IPS-20b (cell line): ENCODE results near the gene RAD51D.

Source experiments
- H3K27ac ChIP-seq: one replicate; pipeline ENCODE4 v1.5.1; 2013; ENCODE audit warnings: low read length
- H3K27me3 ChIP-seq: 2 replicates; pipeline ENCODE4 v1.6.1; 2013; ENCODE audit warnings: mild to moderate bottlenecking, low read length, inconsistent platforms; ENCODE audit not compliant: insufficient read depth
- H3K36me3 ChIP-seq: 2 replicates; pipeline ENCODE4 v1.6.1; 2013; ENCODE audit warnings: low read depth, mild to moderate bottlenecking, inconsistent platforms, low read length, moderate library complexity; ENCODE audit not compliant: insufficient read depth
- H3K4me1 ChIP-seq: 2 replicates; pipeline ENCODE4 v1.6.1; 2013; ENCODE audit warnings: mild to moderate bottlenecking, control low read depth, inconsistent platforms, low read length, moderate library complexity; ENCODE audit not compliant: insufficient read depth
- H3K4me3 ChIP-seq: 2 replicates; pipeline ENCODE4 v1.5.1; 2013; ENCODE audit warnings: mild to moderate bottlenecking, low read length, inconsistent platforms
- H3K9ac ChIP-seq: 2 replicates; pipeline ENCODE4 v1.6.1; 2013; ENCODE audit warnings: low read depth, mild to moderate bottlenecking, inconsistent platforms, low read length, moderate library complexity
- H3K9me3 ChIP-seq: 2 replicates; pipeline ENCODE4 v1.6.1; 2013; ENCODE audit warnings: mild to moderate bottlenecking, low read depth, low read length, inconsistent platforms; ENCODE audit not compliant: insufficient read depth

The RAD51D gene

DNA sequence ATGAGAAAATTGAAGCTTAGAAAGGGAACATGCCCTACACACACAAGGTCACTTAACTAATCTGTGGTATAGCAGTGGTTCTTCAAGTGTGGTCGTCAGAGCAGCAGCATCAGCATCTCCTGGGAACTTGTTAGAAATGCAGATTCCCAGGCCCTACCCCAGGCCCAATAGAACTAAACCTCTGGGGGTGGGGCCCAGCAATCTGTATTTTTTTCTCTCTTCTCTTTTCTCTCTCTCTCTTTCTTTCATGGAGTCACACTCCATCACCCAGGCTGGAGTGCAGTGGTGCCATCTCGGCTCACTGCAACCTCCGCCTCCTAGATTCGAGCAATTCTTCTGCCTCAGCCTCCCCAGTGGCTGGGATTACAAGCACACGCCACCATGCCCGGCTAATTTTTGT is 18.6 kb upstream of the RAD51D start:
- Histone ChIP-seq H3K27me3 (no peaks in the 10 kb centered on the region), H3K36me3 (peaks cover 68% of the 10 kb centered on the region), H3K27ac (no peak overlapping the region), H3K9me3 (no peaks in the 10 kb centered on the region), H3K4me3 (no peak overlapping the region), H3K9ac (no peak overlapping the region), H3K4me1 (peaks cover 2% of the 10 kb centered on the region; the same call in 1 of the 2 replicates)

DNA sequence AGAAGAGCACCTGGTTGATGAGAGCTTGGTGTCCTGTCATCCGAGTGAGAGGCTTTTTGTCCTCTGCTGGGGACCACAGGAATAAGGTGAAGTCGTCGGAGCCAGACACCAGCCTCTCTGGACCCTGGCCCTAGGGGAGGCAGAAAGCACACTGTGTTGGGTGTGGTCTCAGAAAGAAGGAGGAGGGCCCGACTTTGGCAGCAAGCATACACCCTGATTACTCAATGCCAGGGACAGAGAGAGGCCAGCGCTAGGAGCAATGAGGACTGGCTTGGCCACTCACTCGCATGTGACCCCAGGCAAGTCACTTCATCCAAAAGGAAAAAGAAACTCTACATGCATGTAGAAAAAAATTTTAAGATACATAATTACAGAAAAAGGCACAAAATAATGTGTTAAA is 15.7 kb upstream of the RAD51D start:
- no peak overlapping the region for H3K9ac ChIP-seq
- no peaks in the 10 kb centered on the region for H3K9me3 ChIP-seq
- H3K36me3 ChIP-seq = peaks cover 95% of the 10 kb centered on the region
- no peaks in the 10 kb centered on the region for H3K27me3 ChIP-seq
- no peak overlapping the region for H3K4me3 ChIP-seq
- no peak overlapping the region for H3K27ac ChIP-seq
- H3K4me1 ChIP-seq = no peaks in the 10 kb centered on the region

DNA sequence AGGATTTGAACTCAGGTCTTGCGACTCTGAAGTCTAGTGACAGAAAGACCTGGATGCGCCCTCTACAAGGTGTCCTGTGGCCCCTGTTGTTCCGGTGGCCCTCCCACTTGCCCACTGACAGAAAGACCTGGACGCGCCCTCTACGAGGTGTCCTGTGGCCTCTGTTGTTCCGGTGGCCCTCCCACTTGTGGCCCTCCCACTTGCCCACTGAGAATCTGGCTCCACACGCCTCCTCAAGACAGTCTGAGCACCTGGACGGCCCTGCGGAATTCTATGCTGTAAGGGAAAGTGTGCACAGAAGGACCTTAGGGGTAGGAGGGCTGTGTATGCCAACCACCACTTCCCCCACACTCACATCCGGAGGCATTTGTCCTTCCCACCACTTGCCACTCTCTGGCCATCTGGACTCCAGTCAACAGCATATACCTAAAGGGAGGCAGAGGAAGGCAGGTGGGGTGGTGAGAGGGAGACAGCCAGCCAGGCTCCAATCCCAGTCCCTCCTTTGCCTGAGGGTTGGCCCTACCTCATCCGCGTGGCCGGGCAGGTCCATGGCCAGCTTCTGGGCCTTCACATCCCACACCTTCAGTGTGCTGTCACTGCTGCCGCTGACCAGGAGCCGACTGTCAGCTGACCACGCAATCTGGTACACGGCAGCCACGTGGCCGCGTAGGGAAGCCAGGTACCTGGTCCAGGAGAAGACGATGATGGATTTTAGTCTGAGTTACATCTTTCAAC is 13.3 kb upstream of the RAD51D start:
- H3K9me3 ChIP-seq = no peaks in the 10 kb centered on the region
- no peaks in the 10 kb centered on the region for H3K27me3 ChIP-seq
- H3K36me3 ChIP-seq = peaks cover 74% of the 10 kb centered on the region
- H3K9ac ChIP-seq = no peak overlapping the region
- H3K27ac ChIP-seq = no peak overlapping the region
- H3K4me3 ChIP-seq = no peak overlapping the region
- H3K4me1 ChIP-seq = no peaks in the 10 kb centered on the region

DNA sequence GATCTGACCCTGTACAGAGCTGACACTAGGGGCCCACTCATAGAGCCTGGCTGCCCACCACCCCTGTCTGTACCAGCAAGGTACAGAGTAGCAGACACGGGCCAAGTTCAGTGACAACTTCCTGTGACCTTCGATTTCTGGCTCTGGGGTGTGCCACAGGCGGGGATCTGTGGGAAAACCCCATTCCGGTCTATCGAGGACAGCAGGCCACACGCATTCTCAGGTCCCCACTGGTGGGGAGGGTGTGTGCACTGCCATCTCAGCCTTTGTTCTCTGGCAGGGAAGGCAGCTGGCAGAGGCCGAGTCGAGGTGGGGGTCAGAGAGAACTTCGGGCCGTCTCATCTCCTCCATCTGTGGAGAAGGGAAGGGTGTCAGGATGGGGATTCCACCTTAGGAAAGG is 12.4 kb upstream of the RAD51D start:
- Histone ChIP-seq H3K9me3 (no peaks in the 10 kb centered on the region), H3K4me3 (no peak overlapping the region), H3K36me3 (peaks cover 66% of the 10 kb centered on the region), H3K9ac (no peak overlapping the region), H3K27ac (no peak overlapping the region), H3K27me3 (no peaks in the 10 kb centered on the region), H3K4me1 (no peaks in the 10 kb centered on the region)

DNA sequence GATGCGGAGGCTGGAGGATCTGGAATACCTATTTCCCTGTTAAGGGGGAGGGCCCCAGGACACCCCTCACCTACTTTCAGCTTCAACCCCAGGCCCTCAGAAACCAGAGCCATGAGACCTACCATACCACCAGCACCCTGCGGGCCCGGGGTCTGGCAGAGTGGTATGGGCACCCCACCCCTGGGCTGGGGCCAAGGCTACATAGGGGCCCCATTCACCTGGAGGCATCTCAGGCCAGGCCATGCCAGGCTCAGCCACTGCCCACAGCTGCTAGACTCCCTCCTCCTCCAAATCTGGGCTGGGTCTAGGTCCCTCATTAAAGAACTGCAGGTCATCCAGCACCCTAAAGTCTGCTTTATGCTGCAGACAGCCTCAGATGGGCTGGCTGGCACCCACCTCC is 10.7 kb upstream of the RAD51D start:
- no peak overlapping the region for H3K27ac ChIP-seq
- no peak overlapping the region for H3K9ac ChIP-seq

DNA sequence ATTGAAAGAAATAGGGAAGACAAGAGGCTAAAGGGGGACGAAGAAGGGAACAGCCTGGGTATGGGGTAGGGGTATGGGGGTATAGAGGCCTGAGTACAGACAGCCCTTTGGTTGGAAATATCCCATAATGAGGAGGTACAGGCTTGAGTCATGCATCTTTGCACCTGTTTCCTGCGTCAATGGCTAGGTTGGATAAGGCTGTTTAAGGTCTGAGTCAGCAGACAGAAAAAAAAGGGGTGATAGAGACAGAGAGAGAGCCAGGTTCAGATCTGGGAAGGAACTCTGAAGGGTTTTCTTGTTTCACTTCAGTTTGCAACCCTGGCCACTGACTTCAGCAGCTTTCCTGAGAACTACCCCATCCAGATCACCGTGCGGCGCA is 10.3 kb upstream of the RAD51D start:
- no peak overlapping the region for H3K4me3 ChIP-seq
- no peak overlapping the region for H3K9ac ChIP-seq
- peaks cover 44% of the 10 kb centered on the region for H3K36me3 ChIP-seq
- H3K4me1 ChIP-seq = no peaks in the 10 kb centered on the region
- H3K27me3 ChIP-seq = no peaks in the 10 kb centered on the region
- no peaks in the 10 kb centered on the region for H3K9me3 ChIP-seq
- H3K27ac ChIP-seq = no peak overlapping the region

More for the DNA sequence above, 10.7 kb upstream of the RAD51D start:
- Histone ChIP-seq H3K9me3 (no peaks in the 10 kb centered on the region), H3K4me3 (no peak overlapping the region), H3K4me1 (no peaks in the 10 kb centered on the region), H3K36me3 (peaks cover 49% of the 10 kb centered on the region), H3K27me3 (no peaks in the 10 kb centered on the region)

DNA sequence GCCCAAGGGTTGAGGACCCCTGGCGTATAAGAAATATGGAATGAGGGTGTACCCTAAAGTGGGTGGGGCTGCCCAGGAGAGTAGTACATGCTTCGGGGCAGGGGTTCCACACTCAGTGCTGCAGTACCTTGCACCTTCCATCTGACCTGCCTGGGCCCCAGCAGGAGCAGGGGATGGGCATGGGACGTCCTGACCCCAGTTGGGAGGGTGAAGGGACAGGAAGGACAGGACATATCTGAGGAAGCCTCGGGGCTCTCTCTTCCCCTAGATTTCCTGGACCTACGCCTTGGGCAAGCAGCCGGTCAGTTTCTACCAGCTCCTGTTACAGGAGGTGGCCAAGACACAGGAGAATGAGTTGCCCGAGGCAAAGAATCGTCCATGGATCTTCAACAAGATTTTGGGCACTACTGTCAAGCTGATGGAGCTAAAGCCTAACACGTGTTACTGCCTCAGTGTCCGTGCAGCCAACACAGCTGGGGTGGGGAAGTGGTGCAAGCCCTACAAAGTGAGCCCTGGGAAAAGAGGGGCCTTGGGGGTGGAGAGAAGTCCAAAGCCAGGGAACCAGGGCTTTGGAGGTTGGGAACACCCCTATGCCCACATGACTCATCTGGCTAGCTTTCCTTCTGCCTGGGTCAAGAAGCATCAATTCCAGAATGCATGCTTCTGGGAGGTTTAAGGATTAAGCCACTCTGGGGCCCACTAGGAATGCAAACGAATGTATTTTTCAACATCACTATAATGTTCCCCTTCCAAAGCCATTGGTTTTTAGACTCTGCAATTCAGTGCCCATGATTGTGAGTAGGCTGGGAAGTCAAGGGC is 9.7 kb upstream of the RAD51D start:
- peaks cover 38% of the 10 kb centered on the region for H3K36me3 ChIP-seq
- H3K4me3 ChIP-seq = no peak overlapping the region
- H3K4me1 ChIP-seq = no peaks in the 10 kb centered on the region
- no peaks in the 10 kb centered on the region for H3K27me3 ChIP-seq
- no peak overlapping the region for H3K9ac ChIP-seq
- H3K27ac ChIP-seq = no peak overlapping the region
- no peaks in the 10 kb centered on the region for H3K9me3 ChIP-seq

DNA sequence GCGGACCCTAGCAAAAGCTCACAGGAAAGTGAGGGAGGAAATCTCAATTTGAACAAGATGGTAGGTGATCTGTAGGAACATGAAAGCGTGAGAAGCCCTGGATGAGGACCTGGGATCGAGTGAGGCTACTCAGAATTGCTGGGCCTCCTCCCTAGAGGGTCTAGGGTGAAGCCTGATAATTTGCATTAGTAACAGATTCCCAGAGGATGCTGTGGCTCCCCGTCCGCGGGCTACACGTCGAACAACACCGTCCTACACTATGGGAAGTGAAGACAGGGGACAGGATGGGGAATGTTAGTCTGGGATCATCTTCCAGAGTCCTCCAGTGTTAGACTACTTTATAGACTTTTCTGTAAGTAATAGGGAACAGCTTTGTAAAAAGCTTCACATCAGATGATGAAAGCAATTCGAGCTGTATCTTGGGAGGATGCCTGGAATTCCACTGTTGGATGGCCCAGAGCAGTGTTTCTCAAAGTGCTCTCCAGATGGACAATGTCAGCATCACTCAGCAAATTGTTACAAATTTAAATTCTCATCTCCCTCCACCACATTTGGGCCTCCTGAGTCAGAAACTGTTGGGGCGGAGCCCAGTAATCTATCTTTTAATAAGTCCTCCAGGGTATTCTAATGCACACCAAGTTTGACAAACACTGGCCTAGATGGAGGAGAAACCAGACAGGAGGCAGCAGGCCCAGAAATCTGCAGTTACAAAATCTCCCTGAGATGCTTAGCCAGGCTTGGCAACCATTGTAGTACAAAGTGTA is 8.3 kb upstream of the RAD51D start:
- peaks cover 24% of the 10 kb centered on the region for H3K36me3 ChIP-seq
- no peak overlapping the region for H3K4me3 ChIP-seq
- H3K4me1 ChIP-seq = no peaks in the 10 kb centered on the region
- peaks cover 1% of the 10 kb centered on the region; the same call in 1 of the 2 replicates for H3K27me3 ChIP-seq
- H3K27ac ChIP-seq = no peak overlapping the region
- H3K9ac ChIP-seq = no peak overlapping the region
- H3K9me3 ChIP-seq = no peaks in the 10 kb centered on the region

DNA sequence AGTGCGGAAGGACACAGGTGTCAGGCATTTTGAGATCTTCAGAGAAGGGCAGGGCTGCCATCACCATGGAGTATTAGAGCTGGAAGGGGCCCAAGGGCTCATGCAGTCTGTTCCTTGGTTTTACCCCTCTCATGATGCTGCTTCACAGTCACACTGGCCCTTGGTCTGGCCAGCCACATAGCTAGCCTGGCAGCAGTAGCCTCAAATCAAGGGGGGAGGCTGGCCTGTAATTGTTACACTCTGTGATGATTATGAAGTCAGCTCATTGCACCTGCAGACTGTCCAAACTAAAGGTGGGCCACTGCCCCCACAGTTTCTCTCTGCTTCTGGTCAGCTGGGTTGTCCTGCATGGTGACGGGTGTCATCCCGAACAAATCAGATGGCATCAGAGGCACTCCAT is 1.7 kb upstream of the RAD51D start, which contains the start of gene FNDC8:
Gene FNDC8 (plus strand): TSS at position 301 of the 400 bp plus-strand sequence. CDS start 79 bp downstream, at position 380.
- H3K4me1 ChIP-seq = no peaks in the 10 kb centered on the region; the same call in 1 of the 2 replicates
- H3K9me3 ChIP-seq = no peaks in the 10 kb centered on the region
- H3K4me3 ChIP-seq = no peak within 1 kb of the TSS
- no peak within 1 kb of the TSS for H3K27ac ChIP-seq
- no peak within 1 kb of the TSS for H3K9ac ChIP-seq
- H3K27me3 ChIP-seq = peaks cover 24% of the 10 kb centered on the region
- no peaks in the 10 kb centered on the region for H3K36me3 ChIP-seq

DNA sequence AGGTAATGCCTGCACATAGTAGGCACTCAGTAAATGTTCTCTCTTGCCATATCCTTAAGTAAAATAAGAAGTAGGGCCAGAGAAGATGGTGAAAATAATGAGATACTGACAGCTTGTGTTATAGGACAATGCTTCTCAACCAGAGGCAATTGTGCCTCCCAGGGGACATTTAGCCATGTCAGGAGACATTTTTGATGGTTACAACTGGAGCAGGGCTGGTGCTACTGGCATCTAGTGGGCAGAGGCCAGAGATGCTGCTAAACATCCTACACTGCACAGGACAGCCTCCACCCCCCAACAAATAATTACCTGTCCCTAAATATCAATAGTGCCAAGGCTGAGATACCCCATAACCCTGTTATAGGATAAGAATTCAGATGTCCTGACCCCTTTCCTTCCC is 1.7 kb downstream of the RAD51D start:
- Histone ChIP-seq H3K27ac (no peak overlapping the region), H3K9me3 (no peaks in the 10 kb centered on the region), H3K4me1 (no peaks in the 10 kb centered on the region; the same call in 1 of the 2 replicates), H3K27me3 (peaks cover 24% of the 10 kb centered on the region), H3K36me3 (no peaks in the 10 kb centered on the region), H3K9ac (no peak overlapping the region), H3K4me3 (no peak overlapping the region)

DNA sequence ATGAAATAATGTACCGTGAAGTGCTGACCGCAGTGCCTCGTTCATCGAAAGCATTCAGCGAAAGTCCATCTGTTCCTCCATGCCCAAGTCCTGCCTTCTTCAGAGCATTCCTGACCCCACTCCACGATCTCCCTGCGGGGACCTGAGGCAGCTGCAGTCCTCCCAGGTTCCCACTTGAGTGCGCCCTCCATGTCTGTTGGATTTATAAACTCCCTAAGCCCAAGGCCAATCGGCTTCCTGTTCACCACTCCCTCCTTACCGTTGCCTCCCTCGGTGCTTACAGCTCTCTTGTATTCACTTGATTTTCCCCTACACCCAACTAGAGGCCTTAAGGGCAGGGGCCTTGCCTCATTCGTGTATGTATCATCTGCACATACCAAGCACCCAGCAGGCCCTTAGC is 2.8 kb downstream of the RAD51D start:
- no peak overlapping the region for H3K27ac ChIP-seq
- H3K36me3 ChIP-seq = no peaks in the 10 kb centered on the region
- no peaks in the 10 kb centered on the region; the same call in 1 of the 2 replicates for H3K4me1 ChIP-seq
- H3K27me3 ChIP-seq = peaks cover 15% of the 10 kb centered on the region
- no peaks in the 10 kb centered on the region for H3K9me3 ChIP-seq
- H3K4me3 ChIP-seq = no peak overlapping the region
- H3K9ac ChIP-seq = no peak overlapping the region
